HG02678 (cell line): ENCODE measurements around the gene IKZF4.

Experiments
- ATAC-seq: cut with Tn5 transposase; IDR thresholded peaks from one replicate; pipeline ENCODE4 v1.9.1; 2021; ENCODE audit warnings: mild to moderate bottlenecking, moderate library complexity; ENCODE audit not compliant: unreplicated experiment

IKZF4 gene

DNA sequence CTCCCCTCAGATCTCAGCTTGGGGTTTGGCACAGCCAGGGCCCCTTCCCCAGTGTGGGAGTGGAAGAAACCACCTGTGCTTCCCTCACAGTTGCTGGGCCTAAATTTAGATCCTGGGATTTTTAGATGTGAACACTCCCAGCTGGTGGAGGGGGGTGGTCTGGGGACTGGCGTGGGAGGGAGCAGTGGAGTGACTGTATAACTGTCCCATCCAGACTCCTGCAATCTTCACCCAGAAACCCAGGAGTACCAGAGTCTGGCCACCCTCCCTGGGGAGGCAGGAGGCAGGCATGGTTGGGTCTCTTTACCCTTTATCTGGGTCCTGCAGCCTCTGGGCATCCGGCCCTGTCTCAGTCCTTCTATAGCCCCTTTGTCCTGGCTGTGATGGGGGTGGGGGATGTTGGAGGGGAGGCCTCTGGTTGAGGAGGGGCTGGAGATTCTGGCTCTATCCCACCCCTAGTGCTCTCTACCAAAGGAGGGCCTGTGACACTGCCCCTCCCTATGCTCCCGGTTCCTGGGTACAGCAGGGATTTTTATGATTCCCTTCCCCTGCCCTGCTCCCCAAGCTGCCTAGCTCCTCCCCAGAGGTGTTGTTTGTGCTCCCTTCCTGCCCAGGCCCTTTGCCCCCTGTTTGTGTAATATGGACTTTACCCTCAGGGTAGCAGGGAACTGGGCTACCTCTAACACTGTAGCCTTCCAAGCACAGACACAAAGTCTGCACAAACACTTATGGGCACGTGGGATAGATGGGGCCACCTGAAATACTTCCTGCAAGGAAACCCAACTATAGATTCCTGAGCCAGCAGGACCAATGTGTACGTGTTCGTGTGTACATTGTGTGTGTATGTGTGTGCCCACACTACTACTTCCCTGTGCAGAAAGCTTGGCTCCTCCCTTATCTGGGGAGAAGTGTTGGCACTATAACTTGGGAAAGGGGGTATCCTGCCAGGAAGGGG, 60.8 kb downstream of the IKZF4 start:
- no peak for ATAC-seq

DNA sequence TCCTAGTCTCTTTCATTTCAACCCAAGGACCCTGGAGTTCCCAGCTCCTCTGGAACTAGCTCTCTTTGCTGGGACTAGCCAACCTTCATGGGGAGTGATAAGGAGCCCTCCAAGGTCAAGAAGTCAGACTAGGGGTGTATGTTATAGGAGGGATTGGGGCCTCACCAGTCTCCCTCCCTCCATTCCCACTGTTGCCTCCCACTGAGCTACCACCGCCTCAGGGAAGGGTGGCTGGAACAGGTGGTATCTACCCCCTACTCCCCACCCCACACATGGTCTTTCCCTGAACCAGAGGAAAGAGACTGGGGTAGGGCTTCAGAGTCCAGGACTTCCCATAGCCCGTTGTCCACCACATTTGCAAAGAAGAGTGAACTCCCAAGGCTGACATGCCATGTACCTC, 61.5 kb downstream of the IKZF4 start:
- no peak for ATAC-seq

DNA sequence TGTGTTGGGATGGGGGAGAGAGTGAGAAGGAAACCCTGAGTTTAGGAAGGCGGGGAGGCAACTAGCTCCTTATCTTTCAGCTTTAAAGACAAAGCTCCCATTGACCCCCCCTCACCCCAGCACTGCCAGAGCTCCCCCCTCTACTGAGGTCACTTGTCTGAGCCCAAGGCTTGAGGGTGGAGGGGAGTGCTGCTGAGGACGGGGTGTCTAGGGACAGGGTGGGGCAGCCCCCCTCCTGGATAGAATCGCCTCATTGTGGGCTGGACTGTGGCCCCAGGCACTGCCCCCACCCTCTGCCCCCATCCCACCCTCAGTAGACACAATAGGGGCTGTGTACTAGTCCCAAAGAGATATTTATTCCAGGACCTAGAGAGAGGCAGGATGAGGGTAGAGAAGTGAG, 62.1 kb downstream of the IKZF4 start:
- no peak for ATAC-seq

DNA sequence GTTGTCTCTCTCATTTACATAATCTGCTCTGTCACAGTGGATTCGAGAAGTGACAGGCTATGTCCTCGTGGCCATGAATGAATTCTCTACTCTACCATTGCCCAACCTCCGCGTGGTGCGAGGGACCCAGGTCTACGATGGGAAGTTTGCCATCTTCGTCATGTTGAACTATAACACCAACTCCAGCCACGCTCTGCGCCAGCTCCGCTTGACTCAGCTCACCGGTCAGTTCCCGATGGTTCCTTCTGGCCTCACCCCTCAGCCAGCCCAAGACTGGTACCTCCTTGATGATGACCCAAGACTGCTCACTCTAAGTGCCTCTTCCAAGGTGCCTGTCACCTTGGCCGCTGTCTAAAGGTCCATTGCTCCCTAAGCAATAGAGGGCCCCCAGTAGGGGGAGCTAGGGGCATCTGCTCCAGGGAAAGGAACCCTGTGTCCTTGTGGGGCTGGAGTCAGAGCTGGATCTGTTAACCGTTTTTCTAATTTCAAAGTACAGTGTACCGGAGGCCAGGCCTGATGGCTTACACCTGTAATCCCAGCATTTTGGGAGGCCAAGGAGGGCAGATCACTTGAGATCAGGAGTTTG, 64.2 kb downstream of the IKZF4 start:
- no peak for ATAC-seq

DNA sequence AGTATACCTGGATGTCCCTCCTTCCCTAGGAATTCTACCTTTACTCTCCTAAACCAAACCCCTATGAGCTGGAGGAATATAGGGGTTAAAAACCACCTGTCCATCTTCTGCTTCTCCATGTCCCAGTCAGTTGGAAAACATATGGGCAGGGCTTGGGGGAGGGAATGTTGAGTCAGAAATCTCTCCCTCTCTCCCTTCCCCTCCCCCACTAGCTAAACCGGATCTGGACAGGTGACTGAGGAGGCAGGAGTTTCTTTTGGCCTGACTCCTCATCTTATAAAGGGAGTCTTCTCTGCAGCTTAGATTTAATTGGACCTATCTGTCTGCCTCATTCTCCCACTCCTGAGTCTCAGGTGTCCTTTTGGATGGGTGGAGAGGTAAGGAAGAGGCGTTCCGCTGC, 65.3 kb downstream of the IKZF4 start:
- ATAC-seq = no peak

DNA sequence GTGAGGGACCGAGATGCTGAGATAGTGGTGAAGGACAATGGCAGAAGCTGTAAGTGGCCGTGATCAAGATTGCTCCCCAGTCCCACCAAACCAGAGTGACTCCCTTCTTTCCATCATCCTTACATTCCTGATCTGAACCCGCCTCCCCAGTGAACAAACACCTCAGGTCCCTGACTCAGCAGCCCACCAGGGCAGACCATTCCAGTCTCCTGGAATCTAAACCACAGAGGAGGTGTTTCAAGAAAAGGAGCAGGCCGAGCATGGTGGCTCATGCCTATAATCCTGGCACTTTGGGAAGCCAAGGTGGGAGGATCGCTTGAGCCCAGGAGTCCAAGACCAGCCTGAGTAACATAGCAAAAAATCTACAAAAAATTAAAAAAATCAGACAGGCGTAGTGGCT, 65.8 kb downstream of the IKZF4 start:
- no peak for ATAC-seq

DNA sequence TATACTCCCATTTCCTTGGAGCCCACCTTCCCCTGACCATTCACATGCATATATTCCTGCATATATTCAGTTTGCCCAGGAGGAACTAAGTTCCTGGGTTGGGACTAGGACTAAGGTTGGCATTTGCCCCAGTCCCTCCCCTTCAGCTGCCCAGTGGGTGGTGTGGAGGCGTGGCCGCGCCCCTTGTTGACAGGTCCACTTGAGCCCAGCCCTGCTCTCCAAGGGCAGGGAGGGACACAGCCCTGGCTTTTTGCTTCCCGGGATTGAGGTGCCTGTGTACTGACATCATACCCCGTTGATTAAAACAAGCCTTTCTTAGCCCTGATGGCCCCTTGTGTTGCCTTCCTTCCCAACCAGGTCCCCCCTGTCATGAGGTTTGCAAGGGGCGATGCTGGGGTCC, 66.4 kb downstream of the IKZF4 start:
- no peak for ATAC-seq
